ENCODE data around the gene RNF167. TPM values are rescaled to one million over a fixed set of nuclear protein-coding genes. Genes with fewer than 3 reads are reported as not detected.

RNF167 gene
- total RNA-seq, 2 donors from 2014 or later = 184 to 197 TPM

- H3K27ac Mint-ChIP-seq = peak overlapping the region; percentile 93
- H3K9me3 Mint-ChIP-seq = no peaks in the 10 kb centered on the region
- peaks cover 51% of the 10 kb centered on the region for H3K4me1 Mint-ChIP-seq
- no peaks in the 10 kb centered on the region for H3K27me3 Mint-ChIP-seq
- H3K4me3 Mint-ChIP-seq = peak overlapping the region; percentile 91
- peaks cover 94% of the 10 kb centered on the region for H3K36me3 Mint-ChIP-seq (ENCODE audit: low read depth)
- no peak for ATAC-seq (replicated peaks)
Measured at GRCh38 chr17:4940555-4941318, 669 bp downstream of the RNF167 start.

DNA sequence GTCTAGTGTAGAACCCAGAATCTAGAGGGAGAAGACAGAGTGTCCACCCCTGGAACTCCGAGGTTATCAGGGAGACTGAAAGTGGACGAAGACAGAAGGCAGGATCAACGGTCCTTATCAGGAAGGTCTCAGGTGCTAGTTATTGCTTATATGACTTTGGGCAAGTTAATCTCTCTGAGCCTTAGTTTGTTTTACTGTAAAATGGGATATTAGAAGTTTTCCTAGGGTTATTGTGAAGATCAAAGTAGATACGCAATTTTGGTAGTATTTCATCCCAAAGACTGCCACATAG lies 1.2 kb downstream of the RNF167 start:
- peak overlapping the region; percentile 91 for H3K4me3 Mint-ChIP-seq
- no peaks in the 10 kb centered on the region for H3K9me3 Mint-ChIP-seq
- peak overlapping the region; percentile 93 for H3K27ac Mint-ChIP-seq
- ATAC-seq (replicated peaks) = no peak
- peaks cover 94% of the 10 kb centered on the region for H3K36me3 Mint-ChIP-seq (ENCODE audit: low read depth)
- H3K4me1 Mint-ChIP-seq = peaks cover 47% of the 10 kb centered on the region
- no peaks in the 10 kb centered on the region for H3K27me3 Mint-ChIP-seq

- no peaks in the 10 kb centered on the region for H3K27me3 Mint-ChIP-seq
- H3K4me3 Mint-ChIP-seq = peak overlapping the region; percentile 91
- no peaks in the 10 kb centered on the region for H3K9me3 Mint-ChIP-seq
- H3K4me1 Mint-ChIP-seq = peaks cover 46% of the 10 kb centered on the region
- peaks cover 95% of the 10 kb centered on the region for H3K36me3 Mint-ChIP-seq (ENCODE audit: low read depth)
- ATAC-seq (replicated peaks) = no peak
- H3K27ac Mint-ChIP-seq = peak overlapping the region; percentile 93
Measured at GRCh38 chr17:4942760-4943508, 2.9 kb downstream of the RNF167 start.

GRCh38 chr17:4944163-4944553 lies 4.1 kb downstream of the RNF167 start:
- Mint-ChIP-seq H3K4me3 (peak overlapping the region; percentile 91), H3K27ac (peak overlapping the region; percentile 94), H3K36me3 (ENCODE audit: low read depth) (peaks cover 90% of the 10 kb centered on the region), H3K9me3 (no peaks in the 10 kb centered on the region), H3K4me1 (peaks cover 40% of the 10 kb centered on the region), H3K27me3 (no peaks in the 10 kb centered on the region)
- ATAC-seq (replicated peaks) = peak; percentile 22

GRCh38 chr17:4944554-4945175 lies 4.6 kb downstream of the RNF167 start:
- Mint-ChIP-seq H3K4me1 (peaks cover 40% of the 10 kb centered on the region), H3K36me3 (ENCODE audit: low read depth) (peaks cover 88% of the 10 kb centered on the region), H3K27ac (peak overlapping the region; percentile 94), H3K27me3 (no peaks in the 10 kb centered on the region), H3K4me3 (peak overlapping the region; percentile 91), H3K9me3 (no peaks in the 10 kb centered on the region)
- ATAC-seq (replicated peaks) = no peak

GRCh38 chr17:4945176-4945943 lies 5.3 kb downstream of the RNF167 start:
- H3K27ac Mint-ChIP-seq = peak overlapping the region; percentile 94
- peaks cover 40% of the 10 kb centered on the region for H3K4me1 Mint-ChIP-seq
- peak overlapping the region; percentile 91 for H3K4me3 Mint-ChIP-seq
- no peaks in the 10 kb centered on the region for H3K9me3 Mint-ChIP-seq
- peaks cover 81% of the 10 kb centered on the region for H3K36me3 Mint-ChIP-seq (ENCODE audit: low read depth)
- ATAC-seq (replicated peaks) = peak; percentile 59
- H3K27me3 Mint-ChIP-seq = no peaks in the 10 kb centered on the region

DNA sequence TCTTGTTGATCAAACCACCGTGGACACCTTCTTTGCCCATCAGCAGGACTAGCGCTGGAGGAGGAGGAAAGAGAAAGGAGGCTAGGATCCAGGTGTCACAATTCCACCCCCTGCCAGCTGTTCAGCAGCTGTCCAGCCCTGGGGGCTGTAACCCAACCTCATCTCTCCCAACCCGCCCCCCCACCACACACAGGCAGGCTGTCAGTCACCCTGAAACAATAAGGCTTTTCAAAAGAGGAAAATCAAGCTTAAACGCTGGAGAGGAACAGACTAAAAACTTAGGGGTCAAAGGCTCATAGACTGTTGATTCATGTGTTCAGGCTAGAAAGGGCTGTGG lies 5.8 kb downstream of the RNF167 start:
- no peaks in the 10 kb centered on the region for H3K27me3 Mint-ChIP-seq
- peaks cover 75% of the 10 kb centered on the region for H3K36me3 Mint-ChIP-seq (ENCODE audit: low read depth)
- no peaks in the 10 kb centered on the region for H3K9me3 Mint-ChIP-seq
- ATAC-seq (replicated peaks) = no peak
- H3K27ac Mint-ChIP-seq = peak overlapping the region; percentile 94
- H3K4me3 Mint-ChIP-seq = peak overlapping the region; percentile 91
- H3K4me1 Mint-ChIP-seq = peaks cover 45% of the 10 kb centered on the region

- H3K36me3 Mint-ChIP-seq (ENCODE audit: low read depth) = peaks cover 70% of the 10 kb centered on the region
Measured at GRCh38 chr17:4946312-4946976, 6.4 kb downstream of the RNF167 start.

DNA sequence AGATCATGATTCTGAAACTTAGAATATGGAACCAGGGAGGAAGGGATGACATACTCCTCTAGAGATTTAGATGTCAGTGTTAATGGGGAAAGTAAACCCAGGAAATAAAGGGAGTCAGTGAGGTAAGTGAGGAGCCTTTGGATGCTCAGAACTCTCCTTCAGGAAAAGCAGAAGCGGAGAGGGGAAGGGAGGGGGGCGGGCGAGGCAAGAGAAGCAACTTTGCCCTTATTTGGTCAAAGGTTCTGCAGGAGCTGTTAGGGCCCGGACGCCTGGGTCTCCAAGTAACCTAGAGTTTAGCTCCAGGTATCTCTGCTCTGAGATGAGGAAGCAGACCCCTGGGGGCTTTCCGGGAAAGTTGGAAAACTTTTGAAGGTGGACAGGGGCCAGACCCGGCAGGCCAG lies 6.9 kb downstream of the RNF167 start:
- Mint-ChIP-seq H3K4me3 (peak overlapping the region; percentile 91), H3K4me1 (peaks cover 38% of the 10 kb centered on the region), H3K27ac (peak overlapping the region; percentile 94), H3K27me3 (no peaks in the 10 kb centered on the region), H3K9me3 (no peaks in the 10 kb centered on the region), H3K36me3 (ENCODE audit: low read depth) (peaks cover 64% of the 10 kb centered on the region)
- ATAC-seq (replicated peaks) = no peak

More at GRCh38 chr17:4946312-4946976, 6.4 kb downstream of the RNF167 start:
- H3K4me1 Mint-ChIP-seq = peaks cover 44% of the 10 kb centered on the region
- no peaks in the 10 kb centered on the region for H3K9me3 Mint-ChIP-seq
- no peaks in the 10 kb centered on the region for H3K27me3 Mint-ChIP-seq
- H3K27ac Mint-ChIP-seq = peak overlapping the region; percentile 94
- peak overlapping the region; percentile 91 for H3K4me3 Mint-ChIP-seq
- ATAC-seq (replicated peaks) = no peak

DNA sequence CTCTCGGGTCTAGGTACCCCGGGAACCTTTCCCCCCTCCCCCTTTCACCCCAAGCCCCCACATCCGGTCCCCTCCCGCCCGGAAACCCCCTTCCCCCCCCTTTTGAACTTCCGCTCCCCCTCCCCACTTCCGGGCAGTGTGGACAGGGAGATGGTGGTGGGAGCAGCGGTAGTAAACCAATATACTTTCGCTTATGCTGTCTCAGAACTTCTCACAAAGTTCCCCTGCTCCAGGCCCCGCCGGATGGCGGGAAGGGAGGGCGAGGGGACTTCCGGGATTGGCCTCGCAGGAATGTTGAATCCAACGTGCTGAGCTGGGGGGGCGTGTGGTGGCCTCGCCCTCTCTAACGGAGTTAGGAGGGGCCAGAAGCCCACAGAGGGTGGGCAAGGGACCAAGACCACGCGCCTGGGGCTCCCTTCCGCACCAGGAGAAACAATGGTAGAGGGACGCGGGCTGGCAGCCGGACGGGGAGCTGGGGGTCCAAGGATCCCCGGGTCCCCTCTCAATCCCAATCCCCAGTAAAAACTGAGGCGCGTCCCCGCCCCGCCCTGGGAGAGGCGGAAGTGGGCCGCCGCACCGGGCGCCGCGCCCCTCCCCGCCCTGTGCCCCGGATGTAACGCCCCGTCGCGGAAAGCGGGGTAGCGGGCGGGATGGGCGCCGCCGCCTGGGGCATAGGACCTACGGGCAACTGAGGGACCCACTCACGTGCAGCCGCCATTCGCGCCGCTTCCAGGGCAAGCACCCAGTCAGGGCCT lies 7.5 kb downstream of the RNF167 start:
- Mint-ChIP-seq H3K4me3 (peak overlapping the region; percentile 91), H3K36me3 (ENCODE audit: low read depth) (peaks cover 58% of the 10 kb centered on the region), H3K27me3 (no peaks in the 10 kb centered on the region), H3K9me3 (no peaks in the 10 kb centered on the region), H3K27ac (peak overlapping the region; percentile 94), H3K4me1 (peaks cover 37% of the 10 kb centered on the region)
- ATAC-seq (replicated peaks) = peak; percentile 18

- H3K4me3 Mint-ChIP-seq = peak within 1 kb of the TSS; percentile 91
- ATAC-seq (replicated peaks) = peak; percentile 38
- H3K4me1 Mint-ChIP-seq = peaks cover 30% of the 10 kb centered on the region
- no peaks in the 10 kb centered on the region for H3K27me3 Mint-ChIP-seq
- H3K36me3 Mint-ChIP-seq (ENCODE audit: low read depth) = peaks cover 51% of the 10 kb centered on the region
- no peaks in the 10 kb centered on the region for H3K9me3 Mint-ChIP-seq
- peak within 1 kb of the TSS; percentile 97 for H3K27ac Mint-ChIP-seq
Measured at GRCh38 chr17:4948166-4948930, 8.3 kb downstream of the RNF167 start, which contains the start of gene PFN1. Gene PFN1, minus strand, starts transcription at chr17:4948530. Its CDS starts 136 bp downstream, at chr17:4948394.

GRCh38 chr17:4948931-4949320 lies 8.9 kb downstream of the RNF167 start:
- ATAC-seq (replicated peaks) = peak; percentile 46
- Mint-ChIP-seq H3K4me1 (peaks cover 27% of the 10 kb centered on the region), H3K4me3 (peak overlapping the region; percentile 91), H3K27me3 (no peaks in the 10 kb centered on the region), H3K36me3 (ENCODE audit: low read depth) (peaks cover 45% of the 10 kb centered on the region), H3K9me3 (no peaks in the 10 kb centered on the region), H3K27ac (peak overlapping the region; percentile 97)

Measured in activated T-helper 17 cell treated with anti-CD3 and anti-CD28 coated beads, Interleukin-2, amount 50 U/mL, for 72 hours (primary cell).